Ovary (tissue), 3 donors: ENCODE measurements around the gene TPRA1.

Source experiments
- CTCF ChIP-seq, 3 donors: fragments of 450-650 bp in 2 of 3; fragments of 200-600 bp in 1 of 3; IDR thresholded peaks; one replicate each; pipeline versions ENCODE4 v1.5.1 to v1.8.0; 2016 to 2022; ENCODE audit warnings: antibody characterized with exemption in 3 of 3, mild to moderate bottlenecking in 1 of 3
- EP300 ChIP-seq: sonication (generic); formaldehyde crosslinking; IDR thresholded peaks from one replicate; pipeline ENCODE4 v1.6.1; 2017; ENCODE audit warnings: antibody characterized with exemption
- donor health status: DM: no; HTN: no; CAD: no.

GRCh38 chr3:127595303-127595702 lies 4.8 kb upstream of the TPRA1 start:
- TF ChIP-seq CTCF (IDR thresholded peaks at IDR 0.05) (no peak), EP300 (no peak)
